ENCODE results near the gene RAVER1.
A peak's percentile ranks its signal among the peaks of the same experiment; 100 is the strongest.
"Not testable (repeated sequence)": the region's sequence is repeated elsewhere in the genome, so short reads cannot be mapped to it uniquely, and the experiment has no call there.

Gene RAVER1

GRCh38 chr19:10343495-10343894 is 10.2 kb upstream of the RAVER1 start:
- DNase-seq (ENCODE audit: low spot score) = no peak

GRCh38 chr19:10339977-10340376 is 6.6 kb upstream of the RAVER1 start:
- no peak for DNase-seq (ENCODE audit: low spot score)

DNA sequence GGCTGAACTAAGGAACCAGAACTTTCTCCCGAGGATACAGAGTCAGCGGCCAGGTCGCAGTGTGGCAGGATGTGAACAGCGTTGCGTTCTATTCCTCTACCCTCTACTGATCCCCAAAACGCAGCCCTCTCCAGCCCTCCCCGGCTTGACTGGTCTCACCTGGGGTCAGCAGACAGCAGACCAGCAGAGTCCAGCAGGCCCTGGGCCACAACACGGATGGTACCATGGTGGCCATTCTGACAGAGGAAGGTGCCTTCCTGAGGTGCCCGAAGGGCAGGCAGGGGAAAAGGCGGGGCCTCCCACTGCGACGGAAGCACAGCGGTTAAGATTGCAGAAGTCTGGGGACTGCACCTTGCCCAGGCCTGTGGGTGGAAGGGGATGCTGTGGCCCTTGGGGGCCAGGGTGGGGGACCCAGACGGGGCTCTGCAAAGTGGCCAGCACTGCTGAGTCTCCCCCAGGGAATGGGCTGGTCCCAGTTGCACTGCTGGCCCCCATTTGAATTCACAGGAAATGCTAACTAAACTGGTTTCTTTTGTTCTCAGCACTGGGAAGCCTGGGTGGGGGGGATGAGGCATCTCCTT is 6.1 kb upstream of the RAVER1 start, which contains the start of gene ICAM3:
Gene ICAM3 (minus strand): TSS at position 245 of the 581 bp plus-strand sequence. CDS start 10 bp downstream, at position 235.
- DNase-seq (ENCODE audit: low spot score) = no peak

- DNase-seq (ENCODE audit: low spot score) = no peak
Measured at GRCh38 chr19:10338940-10339339, 5.6 kb upstream of the RAVER1 start.

- DNase-seq (ENCODE audit: low spot score) = not testable (repeated sequence)
Measured at GRCh38 chr19:10336725-10337124, 3.4 kb upstream of the RAVER1 start.

- no peak for DNase-seq (ENCODE audit: low spot score)
Measured at GRCh38 chr19:10335352-10335985, 2.1 kb upstream of the RAVER1 start.

- peak; percentile 95 for DNase-seq (ENCODE audit: low spot score)
Measured at GRCh38 chr19:10334588-10335351, 1.4 kb upstream of the RAVER1 start.

GRCh38 chr19:10333758-10334587 is 644 bp upstream of the RAVER1 start:
- DNase-seq (ENCODE audit: low spot score) = peak; percentile 1

DNA sequence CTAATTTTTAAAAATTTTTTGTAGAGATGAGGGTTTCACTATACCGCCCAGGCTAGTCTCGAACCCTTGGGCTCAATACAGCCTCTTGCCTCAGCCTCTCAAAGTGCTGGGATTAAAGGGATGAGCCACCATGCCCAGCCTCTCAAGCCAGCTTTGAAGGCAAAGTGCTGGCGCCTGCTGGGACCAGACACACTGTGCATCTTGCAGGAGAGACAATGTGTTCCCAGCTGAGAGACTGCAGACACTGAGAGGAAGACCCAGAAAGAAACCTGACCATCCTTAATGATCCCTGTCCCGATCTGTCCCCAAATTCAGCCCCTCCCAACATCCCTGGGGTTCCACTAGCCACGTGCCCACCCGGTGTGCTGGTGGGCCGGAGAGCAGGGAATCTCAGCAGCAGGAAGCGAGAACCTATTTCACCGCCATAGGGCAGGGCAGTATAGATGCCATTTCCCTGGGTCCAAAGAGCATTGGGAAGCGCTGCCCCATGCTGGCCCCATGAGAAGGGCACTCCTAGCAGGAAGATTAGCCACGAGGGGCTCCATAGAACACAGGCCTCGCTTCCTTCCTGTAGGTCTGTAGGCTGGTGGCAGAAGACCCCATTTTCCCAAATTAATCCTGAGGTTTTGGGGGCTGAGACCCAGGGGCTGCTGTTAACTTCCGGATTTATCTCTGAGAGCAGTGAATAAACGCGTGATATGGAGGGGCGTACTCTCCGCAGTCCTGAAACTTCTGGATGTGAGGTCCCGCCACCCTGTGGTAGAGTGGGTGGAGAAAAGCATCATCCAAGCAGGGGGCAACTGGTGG is 968 bp downstream of the RAVER1 start:
- DNase-seq (ENCODE audit: low spot score) = peak; percentile 2

DNA sequence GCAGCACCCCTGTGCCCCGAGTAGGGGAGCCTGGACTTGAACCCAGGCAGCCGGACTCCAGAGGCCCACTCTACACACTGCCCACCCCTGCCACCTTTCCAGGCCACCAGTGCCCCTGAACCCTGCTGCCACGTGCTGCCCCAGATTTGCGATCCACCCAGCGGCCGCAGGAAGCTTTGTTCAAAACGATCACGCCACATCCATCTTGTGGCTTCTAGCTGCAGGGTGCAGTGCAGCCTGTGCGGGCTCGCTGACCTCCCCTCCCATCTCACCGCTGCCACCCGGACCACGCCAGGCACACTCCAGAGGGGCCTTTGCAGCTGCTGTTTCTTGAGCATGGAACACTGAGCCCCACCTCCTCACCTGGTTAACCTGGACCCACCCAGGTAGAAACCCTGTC is 3.8 kb downstream of the RAVER1 start:
- DNase-seq (ENCODE audit: low spot score) = no peak

- DNase-seq (ENCODE audit: low spot score) = no peak
Measured at GRCh38 chr19:10328558-10329429, 4.5 kb downstream of the RAVER1 start.

DNA sequence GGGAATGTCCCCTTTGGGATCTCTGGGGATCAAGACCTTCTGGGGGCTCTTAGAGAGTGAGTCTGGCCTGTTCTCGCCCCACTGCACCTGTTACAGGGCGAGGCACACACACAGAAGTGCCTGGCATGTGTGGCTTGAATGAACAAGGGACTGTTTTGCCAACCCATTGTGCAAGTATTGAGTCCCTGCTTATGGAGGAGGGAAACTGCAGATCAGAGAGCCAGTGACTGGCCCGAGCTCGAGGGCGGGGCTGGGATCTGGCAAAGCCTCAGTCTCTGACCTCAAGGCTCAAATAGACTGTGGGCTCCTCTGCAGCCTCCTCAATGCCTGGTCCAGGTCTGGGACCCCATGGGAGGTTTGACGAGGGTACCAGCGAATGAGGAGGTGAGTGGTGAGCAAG is 5.5 kb downstream of the RAVER1 start:
- DNase-seq (ENCODE audit: low spot score) = no peak

- DNase-seq (ENCODE audit: low spot score) = no peak
Measured at GRCh38 chr19:10325732-10326131, 7.6 kb downstream of the RAVER1 start.

DNA sequence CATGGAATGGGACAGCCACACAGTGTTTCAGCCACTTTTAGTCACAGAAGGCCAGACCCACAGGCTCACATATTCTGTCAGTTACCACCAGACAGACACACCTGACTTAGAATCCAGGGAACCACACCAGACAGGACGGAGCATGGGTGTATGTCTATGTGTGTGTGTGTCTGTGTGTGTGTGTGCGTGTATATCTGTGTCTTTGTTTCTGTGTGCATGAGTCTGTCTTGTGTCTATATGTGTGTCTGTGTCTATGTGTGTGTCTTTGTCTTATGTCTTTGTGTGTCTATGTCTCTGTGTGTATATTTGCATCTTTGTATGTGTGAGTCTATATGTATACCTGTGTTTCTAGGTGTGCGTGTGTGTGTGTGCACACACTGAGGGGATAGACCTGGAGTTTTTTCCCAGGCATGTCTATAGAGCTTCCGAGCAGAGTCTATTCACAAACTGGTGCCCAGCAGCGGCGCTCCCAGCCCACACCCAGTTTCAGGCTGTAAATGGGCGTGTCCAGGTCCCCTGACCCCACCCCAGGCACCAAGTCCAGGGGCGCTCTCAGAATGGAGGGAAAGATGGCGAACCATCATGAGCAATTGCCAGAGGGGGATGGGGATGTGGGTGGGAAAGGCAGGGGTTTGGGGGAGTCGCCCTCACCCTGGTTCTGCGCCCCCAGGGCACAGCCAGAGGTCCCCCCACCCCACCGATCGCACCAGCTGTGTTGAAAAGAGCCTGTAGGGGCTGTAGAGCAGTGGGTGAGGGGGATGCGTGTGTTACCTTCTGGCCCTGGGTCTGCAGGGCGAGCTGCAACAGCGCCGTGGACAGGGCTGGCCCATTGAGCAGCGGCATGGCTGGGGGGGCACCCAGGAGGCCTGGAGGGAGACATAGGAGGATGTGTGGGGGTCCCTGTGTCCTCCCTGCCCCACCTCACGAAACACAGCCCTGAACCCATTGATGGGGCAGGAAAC is 11.2 kb downstream of the RAVER1 start:
- DNase-seq (ENCODE audit: low spot score) = no peak

DNA sequence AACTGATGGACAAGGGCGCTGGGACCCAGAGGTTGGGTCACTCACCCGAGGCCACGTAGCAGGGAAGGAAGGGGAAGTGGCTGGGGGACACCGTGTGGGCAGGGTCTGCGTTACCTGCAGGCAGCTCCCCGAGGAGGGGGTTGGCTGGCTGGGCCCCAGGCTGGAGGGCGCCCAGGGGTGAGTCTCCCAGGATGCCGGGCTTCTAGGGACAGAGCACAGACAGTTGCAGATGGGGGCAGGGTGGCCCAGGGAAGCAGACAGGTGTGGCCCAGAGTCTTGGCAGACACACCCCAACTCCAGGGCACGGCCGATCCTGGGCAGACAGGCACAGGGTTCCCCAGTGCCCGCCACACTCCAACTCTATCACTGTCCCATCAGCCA is 11.9 kb downstream of the RAVER1 start:
- DNase-seq (ENCODE audit: low spot score) = no peak

GRCh38 chr19:10320602-10321416 is 12.5 kb downstream of the RAVER1 start:
- no peak for DNase-seq (ENCODE audit: low spot score)

DNA sequence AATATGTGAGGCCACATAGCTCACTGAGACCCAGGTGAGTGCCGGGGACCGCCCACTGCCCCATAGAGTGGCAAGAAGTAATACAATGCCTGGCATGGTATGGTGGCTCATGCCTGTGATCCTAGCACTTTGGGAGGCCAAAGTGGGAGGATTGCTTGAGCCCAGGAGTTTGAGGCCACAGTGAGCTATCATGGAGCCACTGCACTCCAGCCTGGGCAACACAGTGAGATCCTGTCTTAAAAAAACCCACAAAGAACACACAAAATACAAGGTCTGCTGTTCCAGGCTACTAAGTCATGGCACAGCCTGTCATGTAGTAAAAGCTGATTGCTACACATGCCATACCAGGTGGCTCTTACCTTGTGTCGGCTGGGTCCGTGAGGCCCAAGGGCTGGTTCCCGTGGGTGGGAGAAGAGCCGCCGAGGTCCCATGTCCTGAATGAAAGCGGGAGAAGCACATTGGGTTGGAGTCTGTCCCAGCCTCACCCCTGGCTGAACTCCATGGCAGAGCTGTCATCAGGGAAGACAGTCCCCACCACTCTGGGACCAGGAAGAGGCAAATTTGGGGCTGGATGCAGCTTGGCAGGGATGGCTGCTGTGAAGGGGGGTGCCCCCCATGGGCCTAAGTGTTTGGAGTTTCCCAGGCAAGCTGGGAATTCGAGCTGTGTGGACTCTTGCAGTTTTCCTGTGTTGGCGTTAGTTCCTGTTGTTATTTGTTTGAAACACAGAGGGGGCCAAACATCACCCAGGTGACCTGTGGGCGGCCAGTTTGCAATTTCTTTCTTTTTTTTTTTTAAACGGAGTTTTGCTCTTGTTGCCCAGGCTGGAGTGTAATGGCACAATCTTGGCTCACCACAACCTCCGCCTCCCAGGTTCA is 14.3 kb downstream of the RAVER1 start:
- DNase-seq (ENCODE audit: low spot score) = no peak
